H1 (cell line): ENCODE results near the gene CALM1. TPM values are rescaled to one million over a fixed set of nuclear protein-coding genes. Genes with fewer than 3 reads are reported as not detected.

Experiments
- EGR1 ChIP-seq: IDR thresholded peaks from 2 replicates; pipeline ENCODE4 v1.6.1; 2011; ENCODE audit warnings: low read depth, low read length, borderline replicate concordance
- EP300 ChIP-seq, 2 experiments: IDR thresholded peaks; 1 replicate in 1 of 2; 2 replicates in 1 of 2; pipeline ENCODE4 v1.6.1; 2011 to 2012; ENCODE audit warnings: low read depth in 2 of 2, low read length in 2 of 2, mild to moderate bottlenecking in 2 of 2, borderline replicate concordance in 1 of 2, inconsistent platforms in 1 of 2, moderate library complexity in 1 of 2
- HDAC2 ChIP-seq, 2 experiments: fragments of 300-600 bp in 1 of 2; sonication (generic) in 1 of 2; IDR thresholded peaks; 2 replicates each; pipeline ENCODE4 v1.6.1; 2011 to 2012; ENCODE audit warnings: low read depth in 2 of 2, low read length in 2 of 2, mild to moderate bottlenecking in 2 of 2, moderate library complexity in 2 of 2, borderline replicate concordance in 1 of 2, inconsistent platforms in 1 of 2
- PHF8 ChIP-seq: fragments of 200-600 bp; sonication (generic); conservative IDR thresholded peaks from 2 replicates; pipeline ENCODE4 v1.7.1; 2012; ENCODE audit warnings: low read depth, mild to moderate bottlenecking, inconsistent platforms, low read length, moderate library complexity
- SP4 ChIP-seq: IDR thresholded peaks from 2 replicates; pipeline ENCODE4 v1.6.1; 2012; ENCODE audit warnings: low read length, inconsistent platforms
- polyA plus RNA-seq, 7 experiments: library from polyadenylated mRNA; depleted of rRNA in 3 of 7; stranded (reverse) in 5 of 7; unstranded in 2 of 7; fragments of >200 nt in 5 of 7; fragments of 200-250 nt in 2 of 7; gene quantifications; 1 replicate in 5 of 7; 2 replicates in 1 of 7; 4 replicates in 1 of 7; pipeline versions ENCODE4 v1.2.1 to v1.2.3, GENCODE V29; 2011 to 2013; ENCODE audit warnings: missing spikeins in 2 of 7, mixed read lengths in 2 of 7
- total RNA-seq: library from RNA; stranded (reverse); fragmentation: NEBNext Ultra II Directional; extraction: Animal tissue kit (Norgen Biotek cat#: 25700); gene quantifications from 2 replicates; pipeline ENCODE4 v1.2.1, GENCODE V29; 2021
- TF ChIP-seq, protein P1 (sequence below): IDR thresholded peaks from 2 replicates; pipeline ENCODE4 v1.6.1; 2011; ENCODE audit warnings: low read length, improper control_type of control experiment

Gene CALM1
- total and polyA plus RNA-seq, 2 of the 8 experiments (the other 6 are each of a cell fraction or from before 2014, with no cell fraction given): 285 to 422 TPM

GRCh38 chr14:90418053-90418452 is 21.2 kb downstream of the CALM1 start (continued):
- no peak for TF ChIP-seq SP4
- TF ChIP-seq HDAC2 (IDR thresholded peaks at IDR 0.05; ENCODE audit: borderline replicate concordance in 1 of 2, low read depth in 2 of 2, low read length in 2 of 2): no peak
- TF ChIP-seq PHF8: no peak
- TF ChIP-seq, protein P1, sequence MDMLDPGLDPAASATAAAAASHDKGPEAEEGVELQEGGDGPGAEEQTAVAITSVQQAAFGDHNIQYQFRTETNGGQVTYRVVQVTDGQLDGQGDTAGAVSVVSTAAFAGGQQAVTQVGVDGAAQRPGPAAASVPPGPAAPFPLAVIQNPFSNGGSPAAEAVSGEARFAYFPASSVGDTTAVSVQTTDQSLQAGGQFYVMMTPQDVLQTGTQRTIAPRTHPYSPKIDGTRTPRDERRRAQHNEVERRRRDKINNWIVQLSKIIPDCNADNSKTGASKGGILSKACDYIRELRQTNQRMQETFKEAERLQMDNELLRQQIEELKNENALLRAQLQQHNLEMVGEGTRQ: no peak
- TF ChIP-seq EGR1: no peak
- no peak for TF ChIP-seq EP300 (IDR thresholded peaks at IDR 0.05; ENCODE audit: borderline replicate concordance in 1 of 2, low read depth in 2 of 2, low read length in 2 of 2)
